ENCODE data around the gene HEYL.

Gene HEYL

DNA sequence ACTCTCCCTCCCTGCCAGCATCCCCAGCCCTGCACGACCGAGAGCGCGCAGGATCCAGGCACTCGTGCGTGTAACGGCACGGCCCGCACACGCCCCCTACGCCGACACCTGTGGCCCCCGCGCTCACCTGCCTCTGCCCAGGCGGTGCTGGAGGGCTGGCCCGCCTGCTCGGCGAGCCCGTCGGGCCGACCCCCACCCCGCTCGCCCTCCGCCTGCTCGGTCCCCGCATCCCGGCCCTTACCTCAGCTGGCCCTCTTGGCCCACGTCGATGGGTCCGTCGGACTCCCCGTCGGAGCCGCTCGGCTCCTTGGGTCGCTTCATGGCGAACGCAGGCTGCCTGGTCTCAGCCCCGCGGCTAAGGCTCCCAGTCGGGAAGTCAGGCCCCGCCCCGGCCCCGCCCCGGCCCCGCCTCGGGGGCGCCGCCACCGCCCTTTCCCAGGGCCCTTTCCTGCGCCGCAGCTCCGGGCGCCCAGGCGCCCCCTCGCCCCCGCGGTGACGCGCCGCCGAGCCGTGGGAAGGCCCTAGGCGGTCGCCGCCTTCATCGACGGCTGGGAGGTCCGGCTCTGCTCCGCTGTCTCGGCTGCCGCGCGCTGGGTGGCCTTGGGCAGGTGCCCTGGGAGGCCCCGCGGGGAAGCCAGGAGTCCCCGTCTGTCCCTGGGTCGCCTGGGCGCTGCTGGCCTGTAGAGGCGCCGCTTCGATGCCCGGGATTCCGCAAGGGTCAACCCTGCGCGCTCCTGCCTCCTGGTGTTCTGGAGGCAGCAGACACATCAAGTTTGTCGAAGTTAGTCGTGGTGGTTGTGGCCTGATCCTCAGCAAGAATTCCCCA lies at the start of gene HEYL:
Gene HEYL (minus strand): TSS at position 339 of the 826 bp plus-strand sequence. CDS start 18 bp downstream, at position 321.
- no peaks in the 10 kb centered on the region for H3K9me3 ChIP-seq (ENCODE audit: control insufficient read depth in 2 of 2, low read length in 2 of 2)
- H3K27me3 ChIP-seq (ENCODE audit: control insufficient read depth in 1 of 2, insufficient read depth in 2 of 2, low read length in 2 of 2) = peaks cover 38% of the 10 kb centered on the region in 2 donors
- H3K27ac ChIP-seq (ENCODE audit: low read length) = peak within 1 kb of the TSS; percentile 41
- peak within 1 kb of the TSS; percentile 6 to 62 for H3K4me3 ChIP-seq (ENCODE audit: low read length in 2 of 2)
- no peaks in the 10 kb centered on the region for H3K4me1 ChIP-seq (ENCODE audit: control insufficient read depth, insufficient read depth, low read length)
- no peaks in the 10 kb centered on the region for H3K36me3 ChIP-seq (ENCODE audit: control insufficient read depth in 2 of 2, insufficient read depth in 2 of 2, low read length in 2 of 2)
- peak within 1 kb of the TSS; percentile 9 to 21 for H3K9ac ChIP-seq (ENCODE audit: low read length in 2 of 2)

DNA sequence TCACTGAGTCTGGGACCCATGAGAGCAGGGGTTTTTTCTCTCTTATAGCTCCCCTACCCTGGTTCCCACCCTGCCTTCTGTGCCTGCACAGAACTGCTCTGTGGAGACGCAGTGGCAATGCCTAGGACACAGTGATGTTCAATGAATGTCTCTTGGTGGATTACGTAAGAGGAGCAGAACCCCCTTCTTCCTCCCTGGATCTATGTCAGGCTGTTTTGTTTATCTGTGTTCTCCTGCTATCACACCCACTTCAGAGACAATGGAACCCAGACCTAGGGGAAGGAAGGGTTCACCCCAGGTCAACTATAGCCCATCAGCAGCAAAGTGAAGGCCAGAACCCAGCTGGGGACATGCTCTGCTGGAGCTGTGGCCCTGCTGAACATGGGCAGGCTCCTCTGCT lies 49.8 kb upstream of the HEYL start:
- no peak overlapping the region for H3K27ac ChIP-seq (ENCODE audit: low read length)
- H3K27me3 ChIP-seq (ENCODE audit: control insufficient read depth in 1 of 2, insufficient read depth in 2 of 2, low read length in 2 of 2) = peaks cover 52 to 54% of the 10 kb centered on the region in 2 donors
- no peak overlapping the region for H3K9ac ChIP-seq (ENCODE audit: low read length in 2 of 2)
- H3K9me3 ChIP-seq (ENCODE audit: control insufficient read depth in 2 of 2, low read length in 2 of 2) = no peaks in the 10 kb centered on the region
- no peaks in the 10 kb centered on the region for H3K36me3 ChIP-seq (ENCODE audit: control insufficient read depth in 2 of 2, insufficient read depth in 2 of 2, low read length in 2 of 2)
- H3K4me3 ChIP-seq (ENCODE audit: low read length in 2 of 2) = no peak overlapping the region
- peaks cover 22% of the 10 kb centered on the region for H3K4me1 ChIP-seq (ENCODE audit: control insufficient read depth, insufficient read depth, low read length)

- peaks cover 54 to 56% of the 10 kb centered on the region in 2 donors for H3K27me3 ChIP-seq (ENCODE audit: control insufficient read depth in 1 of 2, insufficient read depth in 2 of 2, low read length in 2 of 2)
- H3K27ac ChIP-seq (ENCODE audit: low read length) = no peak overlapping the region
- H3K9ac ChIP-seq (ENCODE audit: low read length in 2 of 2) = no peak overlapping the region
Observed at GRCh38 chr1:39688706-39689105, 49.3 kb upstream of the HEYL start.

DNA sequence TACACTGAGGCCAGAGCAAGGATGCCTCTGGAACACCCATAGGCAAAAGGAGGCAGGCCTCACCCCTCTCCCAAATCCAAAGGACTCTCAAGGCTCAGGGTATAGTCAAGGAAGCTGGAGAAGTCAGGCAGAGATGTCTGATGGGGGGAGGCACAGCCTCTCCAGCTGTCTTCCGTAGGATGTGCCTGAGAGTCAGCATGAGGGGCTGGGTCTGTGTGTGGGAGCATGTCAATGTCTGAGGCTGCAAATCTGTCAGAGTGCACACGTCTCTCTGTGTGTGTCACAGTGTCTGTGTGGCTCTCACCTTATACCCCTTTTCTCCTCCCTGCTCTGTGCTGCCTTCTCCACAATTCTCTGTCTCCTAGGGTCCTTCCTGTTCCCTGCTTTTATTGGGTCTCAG lies 47.8 kb upstream of the HEYL start:
- Histone ChIP-seq H3K27me3 (ENCODE audit: control insufficient read depth in 1 of 2, insufficient read depth in 2 of 2, low read length in 2 of 2) (peaks cover 50 to 54% of the 10 kb centered on the region in 2 donors), H3K27ac (ENCODE audit: low read length) (no peak overlapping the region), H3K4me3 (ENCODE audit: low read length in 2 of 2) (no peak overlapping the region), H3K4me1 (ENCODE audit: control insufficient read depth, insufficient read depth, low read length) (peaks cover 17% of the 10 kb centered on the region), H3K9me3 (ENCODE audit: control insufficient read depth in 2 of 2, low read length in 2 of 2) (no peaks in the 10 kb centered on the region), H3K9ac (ENCODE audit: low read length in 2 of 2) (no peak overlapping the region), H3K36me3 (ENCODE audit: control insufficient read depth in 2 of 2, insufficient read depth in 2 of 2, low read length in 2 of 2) (no peaks in the 10 kb centered on the region)

More at GRCh38 chr1:39688706-39689105, 49.3 kb upstream of the HEYL start:
- H3K36me3 ChIP-seq (ENCODE audit: control insufficient read depth in 2 of 2, insufficient read depth in 2 of 2, low read length in 2 of 2) = no peaks in the 10 kb centered on the region
- H3K4me1 ChIP-seq (ENCODE audit: control insufficient read depth, insufficient read depth, low read length) = peaks cover 22% of the 10 kb centered on the region
- no peaks in the 10 kb centered on the region for H3K9me3 ChIP-seq (ENCODE audit: control insufficient read depth in 2 of 2, low read length in 2 of 2)
- no peak overlapping the region for H3K4me3 ChIP-seq (ENCODE audit: low read length in 2 of 2)

GRCh38 chr1:39685071-39685470 lies 45.6 kb upstream of the HEYL start:
- no peaks in the 10 kb centered on the region for H3K36me3 ChIP-seq (ENCODE audit: control insufficient read depth in 2 of 2, insufficient read depth in 2 of 2, low read length in 2 of 2)
- no peak overlapping the region for H3K9ac ChIP-seq (ENCODE audit: low read length in 2 of 2)
- H3K27ac ChIP-seq (ENCODE audit: low read length) = no peak overlapping the region
- no peaks in the 10 kb centered on the region for H3K9me3 ChIP-seq (ENCODE audit: control insufficient read depth in 2 of 2, low read length in 2 of 2)
- no peaks in the 10 kb centered on the region for H3K4me1 ChIP-seq (ENCODE audit: control insufficient read depth, insufficient read depth, low read length)
- peaks cover 32 to 45% of the 10 kb centered on the region in 2 donors for H3K27me3 ChIP-seq (ENCODE audit: control insufficient read depth in 1 of 2, insufficient read depth in 2 of 2, low read length in 2 of 2)
- no peak overlapping the region for H3K4me3 ChIP-seq (ENCODE audit: low read length in 2 of 2)

DNA sequence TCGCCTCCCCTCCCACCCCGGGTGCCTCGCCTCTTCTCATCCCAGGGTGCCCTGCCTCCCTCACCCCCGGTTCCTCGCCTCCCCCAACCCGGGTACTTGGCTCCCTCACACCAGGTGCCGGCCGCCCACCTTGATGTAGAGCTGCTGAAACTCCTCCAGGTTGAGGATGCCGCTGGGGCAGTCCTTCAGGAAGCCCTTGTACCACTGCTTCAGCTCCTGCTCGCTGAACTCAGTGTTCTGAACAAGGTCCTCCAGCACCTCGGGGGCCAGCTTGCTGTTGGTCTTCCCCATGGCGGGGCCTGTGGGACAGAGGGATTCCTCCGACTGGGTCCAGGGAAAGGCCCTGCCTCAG lies 44.8 kb upstream of the HEYL start:
- peaks cover 28 to 39% of the 10 kb centered on the region in 2 donors for H3K27me3 ChIP-seq (ENCODE audit: control insufficient read depth in 1 of 2, insufficient read depth in 2 of 2, low read length in 2 of 2)
- H3K27ac ChIP-seq (ENCODE audit: low read length) = no peak overlapping the region
- no peak overlapping the region for H3K4me3 ChIP-seq (ENCODE audit: low read length in 2 of 2)
- no peaks in the 10 kb centered on the region for H3K9me3 ChIP-seq (ENCODE audit: control insufficient read depth in 2 of 2, low read length in 2 of 2)
- H3K36me3 ChIP-seq (ENCODE audit: control insufficient read depth in 2 of 2, insufficient read depth in 2 of 2, low read length in 2 of 2) = no peaks in the 10 kb centered on the region
- H3K4me1 ChIP-seq (ENCODE audit: control insufficient read depth, insufficient read depth, low read length) = no peaks in the 10 kb centered on the region
- H3K9ac ChIP-seq (ENCODE audit: low read length in 2 of 2) = no peak overlapping the region

- no peak overlapping the region for H3K27ac ChIP-seq (ENCODE audit: low read length)
- H3K27me3 ChIP-seq (ENCODE audit: control insufficient read depth in 1 of 2, insufficient read depth in 2 of 2, low read length in 2 of 2) = peaks cover 28 to 35% of the 10 kb centered on the region in 2 donors
- no peaks in the 10 kb centered on the region for H3K9me3 ChIP-seq (ENCODE audit: control insufficient read depth in 2 of 2, low read length in 2 of 2)
- no peak overlapping the region for H3K9ac ChIP-seq (ENCODE audit: low read length in 2 of 2)
- no peak overlapping the region for H3K4me3 ChIP-seq (ENCODE audit: low read length in 2 of 2)
- no peaks in the 10 kb centered on the region for H3K36me3 ChIP-seq (ENCODE audit: control insufficient read depth in 2 of 2, insufficient read depth in 2 of 2, low read length in 2 of 2)
- H3K4me1 ChIP-seq (ENCODE audit: control insufficient read depth, insufficient read depth, low read length) = no peaks in the 10 kb centered on the region
Observed at GRCh38 chr1:39683591-39684312, 44.3 kb upstream of the HEYL start.

DNA sequence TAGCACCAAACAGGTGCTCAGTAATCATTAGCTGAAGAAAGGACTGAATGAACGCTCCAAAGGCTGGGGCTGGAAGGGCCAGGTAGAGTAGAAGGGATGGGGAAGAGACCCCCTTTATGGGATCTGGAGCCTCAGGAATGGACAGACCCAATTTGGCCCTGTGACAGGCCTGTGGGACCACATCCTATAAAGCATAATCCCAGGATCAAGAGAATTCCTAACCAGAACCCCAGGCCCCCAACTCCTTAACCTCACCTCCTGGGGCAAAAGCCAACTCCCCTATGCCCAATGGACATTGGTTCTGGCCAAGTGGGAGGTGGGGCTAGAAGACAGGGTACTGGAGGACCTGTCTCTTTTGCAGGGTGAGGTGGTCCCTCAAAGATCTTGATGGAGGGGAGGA lies 42.6 kb upstream of the HEYL start:
- Histone ChIP-seq H3K4me3 (ENCODE audit: low read length in 2 of 2) (no peak overlapping the region), H3K27me3 (ENCODE audit: control insufficient read depth in 1 of 2, insufficient read depth in 2 of 2, low read length in 2 of 2) (peaks cover 17 to 26% of the 10 kb centered on the region in 2 donors), H3K36me3 (ENCODE audit: control insufficient read depth in 2 of 2, insufficient read depth in 2 of 2, low read length in 2 of 2) (no peaks in the 10 kb centered on the region), H3K9me3 (ENCODE audit: control insufficient read depth in 2 of 2, low read length in 2 of 2) (no peaks in the 10 kb centered on the region), H3K9ac (ENCODE audit: low read length in 2 of 2) (no peak overlapping the region), H3K27ac (ENCODE audit: low read length) (no peak overlapping the region), H3K4me1 (ENCODE audit: control insufficient read depth, insufficient read depth, low read length) (no peaks in the 10 kb centered on the region)

- H3K27me3 ChIP-seq (ENCODE audit: control insufficient read depth in 1 of 2, insufficient read depth in 2 of 2, low read length in 2 of 2) = peaks cover 15 to 20% of the 10 kb centered on the region in 2 donors
- no peak overlapping the region for H3K4me3 ChIP-seq (ENCODE audit: low read length in 2 of 2)
- no peaks in the 10 kb centered on the region for H3K9me3 ChIP-seq (ENCODE audit: control insufficient read depth in 2 of 2, low read length in 2 of 2)
- no peaks in the 10 kb centered on the region for H3K36me3 ChIP-seq (ENCODE audit: control insufficient read depth in 2 of 2, insufficient read depth in 2 of 2, low read length in 2 of 2)
- no peak overlapping the region for H3K27ac ChIP-seq (ENCODE audit: low read length)
- no peaks in the 10 kb centered on the region for H3K4me1 ChIP-seq (ENCODE audit: control insufficient read depth, insufficient read depth, low read length)
- H3K9ac ChIP-seq (ENCODE audit: low read length in 2 of 2) = no peak overlapping the region
Observed at GRCh38 chr1:39681294-39681693, 41.9 kb upstream of the HEYL start.

GRCh38 chr1:39680751-39681150 lies 41.3 kb upstream of the HEYL start:
- Histone ChIP-seq H3K36me3 (ENCODE audit: control insufficient read depth in 2 of 2, insufficient read depth in 2 of 2, low read length in 2 of 2) (no peaks in the 10 kb centered on the region), H3K27me3 (ENCODE audit: control insufficient read depth in 1 of 2, insufficient read depth in 2 of 2, low read length in 2 of 2) (peaks cover 15 to 20% of the 10 kb centered on the region in 2 donors), H3K4me3 (ENCODE audit: low read length in 2 of 2) (no peak overlapping the region), H3K9me3 (ENCODE audit: control insufficient read depth in 2 of 2, low read length in 2 of 2) (no peaks in the 10 kb centered on the region), H3K27ac (ENCODE audit: low read length) (no peak overlapping the region), H3K4me1 (ENCODE audit: control insufficient read depth, insufficient read depth, low read length) (no peaks in the 10 kb centered on the region), H3K9ac (ENCODE audit: low read length in 2 of 2) (no peak overlapping the region)

DNA sequence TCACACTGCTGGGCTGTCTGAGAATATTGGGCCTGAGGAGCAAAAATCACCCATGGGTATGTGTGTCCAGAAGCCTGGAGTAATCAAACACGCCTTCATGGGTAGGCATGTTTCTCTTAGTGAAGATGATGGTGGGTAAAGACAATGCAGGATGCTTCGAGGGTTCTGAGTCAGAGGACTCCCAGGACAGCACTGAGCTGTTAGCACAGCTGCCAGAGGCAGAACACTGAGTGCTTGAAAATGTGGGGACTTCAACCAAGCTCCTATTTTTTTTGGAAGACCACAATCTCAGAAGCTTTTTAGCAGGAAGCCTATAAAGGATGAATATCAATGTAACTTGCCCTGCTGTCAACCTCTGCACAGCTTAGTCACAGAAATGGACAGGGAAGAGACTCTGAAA lies 40.4 kb upstream of the HEYL start:
- Histone ChIP-seq H3K4me1 (ENCODE audit: control insufficient read depth, insufficient read depth, low read length) (no peaks in the 10 kb centered on the region), H3K27me3 (ENCODE audit: control insufficient read depth in 1 of 2, insufficient read depth in 2 of 2, low read length in 2 of 2) (peaks cover 12 to 19% of the 10 kb centered on the region in 2 donors), H3K27ac (ENCODE audit: low read length) (no peak overlapping the region), H3K9ac (ENCODE audit: low read length in 2 of 2) (no peak overlapping the region), H3K4me3 (ENCODE audit: low read length in 2 of 2) (no peak overlapping the region), H3K36me3 (ENCODE audit: control insufficient read depth in 2 of 2, insufficient read depth in 2 of 2, low read length in 2 of 2) (no peaks in the 10 kb centered on the region), H3K9me3 (ENCODE audit: control insufficient read depth in 2 of 2, low read length in 2 of 2) (no peaks in the 10 kb centered on the region)

Data from stomach smooth muscle (tissue), 2 donors.